ENCODE results near the gene ZNF277. TPM values are rescaled to one million over a fixed set of nuclear protein-coding genes. Genes with fewer than 3 reads are reported as not detected.

ZNF277 gene
- total RNA-seq, 1 experiment from 2014 or later = 13.1 TPM

- Histone ChIP-seq H3K27me3 (ENCODE audit: insufficient read depth, low read length) (no peaks in the 10 kb centered on the region), H4K20me1 (ENCODE audit: control insufficient read depth, insufficient read depth, insufficient read length) (no peaks in the 10 kb centered on the region), H3K56ac (ENCODE audit: insufficient read length, low read depth, low read length) (no peak overlapping the region), H3K23me2 (ENCODE audit: insufficient read length, low read depth, low read length, poor library complexity, severe bottlenecking) (no peaks in the 10 kb centered on the region), H3T11ph (ENCODE audit: low read length) (no peak overlapping the region), H3K79me2 (ENCODE audit: insufficient read depth, low read length) (no peaks in the 10 kb centered on the region), H3K18ac (ENCODE audit: insufficient read length, low read depth, low read length) (no peak overlapping the region), H4K91ac (ENCODE audit: insufficient read length, low read depth, low read length) (no peak overlapping the region), H3K9me3 (ENCODE audit: control insufficient read depth, low read depth, low read length) (no peaks in the 10 kb centered on the region), H2AFZ (ENCODE audit: low read length) (no peak overlapping the region), H3K27ac (ENCODE audit: insufficient read length, low read depth, low read length) (no peak overlapping the region), H2AK5ac (ENCODE audit: insufficient read length, low read length) (no peak overlapping the region), H2BK12ac (ENCODE audit: insufficient read length, low read depth, low read length) (no peak overlapping the region), H4K5ac (ENCODE audit: insufficient read length, low read depth, low read length) (no peak overlapping the region), H3K4me2 (ENCODE audit: insufficient read depth, insufficient read length, low read length) (no peak overlapping the region), H4K8ac (replicated peaks; ENCODE audit: insufficient read length, low read depth, low read length) (no peak overlapping the region), H3K9ac (ENCODE audit: extremely low read depth, insufficient read length, low read length) (no peak overlapping the region), H3K4me1 (ENCODE audit: insufficient read depth, low read length) (no peaks in the 10 kb centered on the region), H2BK5ac (ENCODE audit: insufficient read length, low read length) (no peak overlapping the region), H2BK120ac (ENCODE audit: low read depth, low read length, poor library complexity, severe bottlenecking) (no peak overlapping the region), H2BK15ac (ENCODE audit: low read depth, low read length) (no peak overlapping the region), H3K4ac (ENCODE audit: low read depth, low read length) (no peak overlapping the region), H3K23ac (ENCODE audit: insufficient read length, low read depth, low read length) (no peak overlapping the region), H3K79me1 (ENCODE audit: insufficient read depth, low read depth, low read length, poor library complexity, severe bottlenecking) (no peaks in the 10 kb centered on the region), H3K14ac (ENCODE audit: insufficient read depth, low read length) (no peak overlapping the region), H2BK20ac (ENCODE audit: low read depth, low read length, poor library complexity, severe bottlenecking) (no peak overlapping the region)
- WGBS (ENCODE audit: extremely low coverage, insufficient read length, low lambda C conversion rate) = no CpG with 5 or more reads among the region's 1 CpG
- Mint-ChIP-seq H3K36me3 (ENCODE audit: insufficient read depth in 1 of 3, low read depth in 3 of 3) (no peaks in the 10 kb centered on the region), H3K4me3 (no peak overlapping the region), H3K4me1 (peaks cover 2 to 9% of the 10 kb centered on the region in 2 experiments), H3K9me3 (no peaks in the 10 kb centered on the region), H3K27ac (no peak overlapping the region), H3K27me3 (ENCODE audit: low read depth) (no peaks in the 10 kb centered on the region; the same call in 1 of the 2 replicates)
- no peak for DNase-seq
- TF ChIP-seq CTCF (conservative IDR thresholded peaks at IDR 0.05) = no peak
These were observed 180.1 kb downstream of the ZNF277 start for GRCh38 chr7:112386619-112387018.

Measured in H9 (cell line).